SK-N-DZ (cell line): ENCODE data around the gene RXRB.
A peak's percentile ranks its signal among the peaks of the same experiment; 100 is the strongest.
"Not testable (repeated sequence)": the region's sequence is repeated elsewhere in the genome, so short reads cannot be mapped to it uniquely, and the experiment has no call there.

Source experiments
- DNase-seq: peaks from one replicate; pipeline ENCODE4 v3.0.0-alpha.2; 2015; ENCODE audit warnings: low spot score
- small RNA-seq, 2 experiments: library from RNA; depleted of rRNA; stranded (forward); fragments of <200 nt; gene quantifications; one replicate each; pipeline ENCODE3, GENCODE V24; 2014

RXRB gene

GRCh38 chr6:33163540-33163939 is 36.9 kb downstream of the RXRB start:
- DNase-seq = no peak

- peak; percentile 49 for DNase-seq
Measured at GRCh38 chr6:33161354-33162331, 38.8 kb downstream of the RXRB start.

GRCh38 chr6:33160728-33161344 is 39.6 kb downstream of the RXRB start:
- no peak for DNase-seq

GRCh38 chr6:33160096-33160495 is 40.4 kb downstream of the RXRB start:
- no peak for DNase-seq

- no peak for DNase-seq
Measured at GRCh38 chr6:33156964-33157363, 43.5 kb downstream of the RXRB start.

- no peak for DNase-seq
Measured at GRCh38 chr6:33156561-33156960, 43.9 kb downstream of the RXRB start.

GRCh38 chr6:33154349-33154748 is 46.1 kb downstream of the RXRB start:
- DNase-seq = no peak

- no peak for DNase-seq
Measured at GRCh38 chr6:33151050-33151449, 49.4 kb downstream of the RXRB start.

- DNase-seq = not testable (repeated sequence)
Measured at GRCh38 chr6:33150560-33150959, 49.9 kb downstream of the RXRB start.

- DNase-seq = peak; percentile 33
Measured at GRCh38 chr6:33147807-33148666, 52.4 kb downstream of the RXRB start.

- no peak for DNase-seq
Measured at GRCh38 chr6:33144373-33144772, 56.1 kb downstream of the RXRB start.

Small RNAs within 50 kb of the gene (small RNA-seq; reads per million reads assigned to genes)
- gene MIR219A1 (0.18 to 1.2 reads per million in 2 experiments), gene RNY4P10 (0.03 to 2.6 reads per million in 2 experiments)
